Measurements from ENCODE around the gene PLCL1.

The PLCL1 gene

DNA sequence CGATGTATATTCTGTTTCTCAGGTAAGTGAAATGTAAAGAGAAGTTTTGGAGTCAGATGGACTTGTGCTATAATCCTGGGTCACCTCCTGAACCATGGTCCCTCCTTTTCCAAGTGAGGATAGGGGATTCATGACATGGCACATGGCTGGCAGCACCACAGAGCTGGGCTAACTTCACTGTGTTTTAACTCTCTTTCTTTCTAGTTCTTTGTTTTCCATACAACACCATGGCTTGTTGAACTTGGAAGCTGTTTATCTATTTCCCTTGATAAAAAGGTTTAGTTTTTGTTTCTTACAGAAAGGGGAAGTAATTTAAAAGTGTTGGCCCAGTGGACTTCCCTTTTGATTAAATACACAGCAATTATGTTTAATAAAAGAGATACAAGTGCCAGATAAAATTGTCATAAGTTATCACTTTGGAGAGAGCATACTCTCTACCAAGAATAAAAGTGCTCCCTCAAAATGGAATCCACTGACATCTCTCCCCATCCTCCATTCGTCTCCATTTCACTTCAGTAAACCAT, 90.4 kb downstream of the PLCL1 start:
- Histone ChIP-seq H3K4me1 (ENCODE audit: control insufficient read depth in 5 of 5, insufficient read depth in 5 of 5, low read length in 5 of 5) (peaks cover 0 to 17% (median 8%) of the 10 kb centered on the region in 5 donors), H3K27me3 (ENCODE audit: control insufficient read depth in 5 of 5, insufficient read depth in 4 of 5, low read length in 5 of 5) (no peaks in the 10 kb centered on the region), H3K27ac (ENCODE audit: low read depth, low read length) (no peak overlapping the region), H3K36me3 (ENCODE audit: control insufficient read depth in 5 of 5, insufficient read depth in 5 of 5, low read length in 5 of 5) (no peaks in the 10 kb centered on the region), H3K4me3 (ENCODE audit: low read depth in 1 of 5, low read length in 5 of 5) (no peak overlapping the region), H3K9me3 (ENCODE audit: control insufficient read depth in 5 of 5, low read length in 5 of 5) (no peaks in the 10 kb centered on the region), H3K9ac (ENCODE audit: low read length in 5 of 5) (no peak overlapping the region)

GRCh38 chr2:197897960-197898678, 93.7 kb downstream of the PLCL1 start:
- Histone ChIP-seq H3K9ac (ENCODE audit: low read length in 5 of 5) (no peak overlapping the region), H3K4me1 (ENCODE audit: control insufficient read depth in 5 of 5, insufficient read depth in 5 of 5, low read length in 5 of 5) (peaks cover 0 to 5% (median 2%) of the 10 kb centered on the region in 5 donors), H3K4me3 (ENCODE audit: low read depth in 1 of 5, low read length in 5 of 5) (no peak overlapping the region), H3K27ac (ENCODE audit: low read depth, low read length) (no peak overlapping the region), H3K27me3 (ENCODE audit: control insufficient read depth in 5 of 5, insufficient read depth in 4 of 5, low read length in 5 of 5) (no peaks in the 10 kb centered on the region), H3K36me3 (ENCODE audit: control insufficient read depth in 5 of 5, insufficient read depth in 5 of 5, low read length in 5 of 5) (no peaks in the 10 kb centered on the region), H3K9me3 (ENCODE audit: control insufficient read depth in 5 of 5, low read length in 5 of 5) (no peaks in the 10 kb centered on the region)

- Histone ChIP-seq H3K9ac (ENCODE audit: low read length in 5 of 5) (no peak overlapping the region), H3K36me3 (ENCODE audit: control insufficient read depth in 5 of 5, insufficient read depth in 5 of 5, low read length in 5 of 5) (no peaks in the 10 kb centered on the region), H3K27me3 (ENCODE audit: control insufficient read depth in 5 of 5, insufficient read depth in 4 of 5, low read length in 5 of 5) (no peaks in the 10 kb centered on the region), H3K27ac (ENCODE audit: low read depth, low read length) (no peak overlapping the region), H3K4me1 (ENCODE audit: control insufficient read depth in 5 of 5, insufficient read depth in 5 of 5, low read length in 5 of 5) (peaks cover 0 to 6% (median 4%) of the 10 kb centered on the region in 5 donors), H3K4me3 (ENCODE audit: low read depth in 1 of 5, low read length in 5 of 5) (no peak overlapping the region), H3K9me3 (ENCODE audit: control insufficient read depth in 5 of 5, low read length in 5 of 5) (no peaks in the 10 kb centered on the region)
These were observed 100.1 kb downstream of the PLCL1 start for GRCh38 chr2:197904446-197904845.

DNA sequence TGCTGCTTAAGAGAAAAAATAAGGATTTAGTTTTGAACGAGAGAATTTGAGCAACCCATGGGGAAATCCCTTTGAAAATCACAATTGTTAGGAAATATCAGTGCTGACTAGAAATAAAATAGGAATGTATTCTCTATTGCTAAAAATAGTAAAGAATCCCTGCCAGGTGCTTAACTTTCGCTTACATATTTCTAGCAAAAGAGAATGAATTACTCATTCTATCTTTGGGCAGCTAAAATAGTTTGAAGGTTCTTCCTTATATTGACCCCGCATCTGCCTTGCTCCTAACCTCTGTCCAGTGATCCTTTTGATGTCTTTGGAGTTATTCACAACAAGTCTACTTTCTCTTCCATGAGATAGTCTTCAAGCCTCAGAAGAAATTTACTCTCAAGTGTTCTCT, 103.8 kb downstream of the PLCL1 start:
- Histone ChIP-seq H3K4me3 (ENCODE audit: low read depth in 1 of 5, low read length in 5 of 5) (no peak overlapping the region), H3K36me3 (ENCODE audit: control insufficient read depth in 5 of 5, insufficient read depth in 5 of 5, low read length in 5 of 5) (no peaks in the 10 kb centered on the region), H3K4me1 (ENCODE audit: control insufficient read depth in 5 of 5, insufficient read depth in 5 of 5, low read length in 5 of 5) (peaks cover 0 to 15% (median 14%) of the 10 kb centered on the region in 5 donors), H3K9ac (ENCODE audit: low read length in 5 of 5) (no peak overlapping the region), H3K27me3 (ENCODE audit: control insufficient read depth in 5 of 5, insufficient read depth in 4 of 5, low read length in 5 of 5) (no peaks in the 10 kb centered on the region), H3K9me3 (ENCODE audit: control insufficient read depth in 5 of 5, low read length in 5 of 5) (no peaks in the 10 kb centered on the region), H3K27ac (ENCODE audit: low read depth, low read length) (no peak overlapping the region)

DNA sequence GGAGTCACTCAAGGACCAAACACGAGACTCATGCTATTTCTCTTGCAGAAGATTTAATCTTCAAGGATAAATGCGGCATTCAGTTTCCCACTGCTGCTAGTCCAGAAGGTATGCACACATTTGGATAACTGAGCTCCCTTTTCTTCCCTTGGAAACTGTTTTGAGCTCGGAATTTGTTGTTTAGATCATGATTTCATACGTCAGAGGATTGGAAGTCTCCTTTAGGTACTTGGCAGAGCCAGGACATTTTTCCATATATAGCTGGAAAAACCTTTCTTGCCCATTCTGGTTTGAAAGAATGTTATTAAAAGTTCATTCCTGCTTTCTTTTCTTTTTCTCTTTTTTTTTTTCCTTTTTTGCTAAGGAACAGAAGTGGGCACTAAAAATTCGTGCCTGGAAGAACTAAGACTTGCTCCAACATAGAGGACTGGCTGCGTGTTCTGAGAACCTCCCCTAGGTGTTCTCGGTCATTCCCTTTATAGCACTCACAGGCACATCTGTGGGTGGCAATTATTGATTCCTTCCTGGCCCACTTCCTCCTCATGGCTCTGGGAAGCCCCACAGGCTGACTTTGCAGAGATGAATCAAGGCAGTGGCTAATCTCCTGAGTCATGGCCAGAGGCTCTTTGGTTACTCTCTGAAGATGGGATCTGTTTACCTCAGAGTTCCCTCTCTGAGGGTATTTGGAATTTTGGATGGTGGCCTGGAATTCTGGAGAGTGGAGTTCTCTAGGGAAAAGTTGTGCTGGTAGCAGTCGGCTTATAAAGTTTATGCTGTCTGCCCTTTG, 104.8 kb downstream of the PLCL1 start:
- Histone ChIP-seq H3K27ac (ENCODE audit: low read depth, low read length) (no peak overlapping the region), H3K9ac (ENCODE audit: low read length in 5 of 5) (no peak overlapping the region), H3K36me3 (ENCODE audit: control insufficient read depth in 5 of 5, insufficient read depth in 5 of 5, low read length in 5 of 5) (no peaks in the 10 kb centered on the region), H3K9me3 (ENCODE audit: control insufficient read depth in 5 of 5, low read length in 5 of 5) (no peaks in the 10 kb centered on the region), H3K4me3 (ENCODE audit: low read depth in 1 of 5, low read length in 5 of 5) (no peak overlapping the region), H3K27me3 (ENCODE audit: control insufficient read depth in 5 of 5, insufficient read depth in 4 of 5, low read length in 5 of 5) (no peaks in the 10 kb centered on the region), H3K4me1 (ENCODE audit: control insufficient read depth in 5 of 5, insufficient read depth in 5 of 5, low read length in 5 of 5) (peaks cover 0 to 15% (median 14%) of the 10 kb centered on the region in 5 donors)

GRCh38 chr2:197911667-197912066, 107.3 kb downstream of the PLCL1 start:
- Histone ChIP-seq H3K27me3 (ENCODE audit: control insufficient read depth in 5 of 5, insufficient read depth in 4 of 5, low read length in 5 of 5) (no peaks in the 10 kb centered on the region), H3K4me1 (ENCODE audit: control insufficient read depth in 5 of 5, insufficient read depth in 5 of 5, low read length in 5 of 5) (peaks cover 0 to 27% (median 18%) of the 10 kb centered on the region in 5 donors), H3K9ac (ENCODE audit: low read length in 5 of 5) (no peak overlapping the region), H3K36me3 (ENCODE audit: control insufficient read depth in 5 of 5, insufficient read depth in 5 of 5, low read length in 5 of 5) (no peaks in the 10 kb centered on the region), H3K9me3 (ENCODE audit: control insufficient read depth in 5 of 5, low read length in 5 of 5) (no peaks in the 10 kb centered on the region), H3K4me3 (ENCODE audit: low read depth in 1 of 5, low read length in 5 of 5) (no peak overlapping the region), H3K27ac (ENCODE audit: low read depth, low read length) (no peak overlapping the region)

GRCh38 chr2:197913084-197913483, 108.7 kb downstream of the PLCL1 start:
- no peaks in the 10 kb centered on the region for H3K36me3 ChIP-seq (ENCODE audit: control insufficient read depth in 5 of 5, insufficient read depth in 5 of 5, low read length in 5 of 5)
- no peaks in the 10 kb centered on the region for H3K27me3 ChIP-seq (ENCODE audit: control insufficient read depth in 5 of 5, insufficient read depth in 4 of 5, low read length in 5 of 5)
- peaks cover 0 to 27% (median 18%) of the 10 kb centered on the region in 5 donors for H3K4me1 ChIP-seq (ENCODE audit: control insufficient read depth in 5 of 5, insufficient read depth in 5 of 5, low read length in 5 of 5)
- H3K4me3 ChIP-seq (ENCODE audit: low read depth in 1 of 5, low read length in 5 of 5) = no peak overlapping the region
- H3K27ac ChIP-seq (ENCODE audit: low read depth, low read length) = no peak overlapping the region
- no peaks in the 10 kb centered on the region for H3K9me3 ChIP-seq (ENCODE audit: control insufficient read depth in 5 of 5, low read length in 5 of 5)
- H3K9ac ChIP-seq (ENCODE audit: low read length in 5 of 5) = no peak overlapping the region

DNA sequence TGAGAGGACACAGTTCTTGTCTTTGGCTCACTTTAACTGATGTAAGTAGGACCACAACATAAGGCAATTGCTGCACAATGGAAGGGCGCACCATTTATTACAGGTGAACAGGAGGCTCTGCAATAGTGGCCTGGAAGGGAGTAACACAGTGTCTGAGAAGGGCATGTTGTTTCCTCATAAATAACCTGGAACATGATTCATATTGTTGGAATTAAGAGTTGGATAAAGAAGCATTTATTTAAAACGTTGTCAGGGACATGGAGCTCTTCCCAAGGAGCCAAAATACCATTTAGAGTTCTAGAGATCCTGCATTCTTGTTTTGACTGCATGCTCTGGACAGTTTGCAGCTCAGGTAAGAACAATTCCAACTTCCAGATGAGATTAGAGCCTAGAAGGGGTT, 110.4 kb downstream of the PLCL1 start:
- Histone ChIP-seq H3K27me3 (ENCODE audit: control insufficient read depth in 5 of 5, insufficient read depth in 4 of 5, low read length in 5 of 5) (no peaks in the 10 kb centered on the region), H3K4me3 (ENCODE audit: low read depth in 1 of 5, low read length in 5 of 5) (no peak overlapping the region), H3K9me3 (ENCODE audit: control insufficient read depth in 5 of 5, low read length in 5 of 5) (no peaks in the 10 kb centered on the region), H3K27ac (ENCODE audit: low read depth, low read length) (no peak overlapping the region), H3K9ac (ENCODE audit: low read length in 5 of 5) (no peak overlapping the region), H3K36me3 (ENCODE audit: control insufficient read depth in 5 of 5, insufficient read depth in 5 of 5, low read length in 5 of 5) (no peaks in the 10 kb centered on the region), H3K4me1 (ENCODE audit: control insufficient read depth in 5 of 5, insufficient read depth in 5 of 5, low read length in 5 of 5) (peaks cover 0 to 19% (median 8%) of the 10 kb centered on the region in 5 donors)

DNA sequence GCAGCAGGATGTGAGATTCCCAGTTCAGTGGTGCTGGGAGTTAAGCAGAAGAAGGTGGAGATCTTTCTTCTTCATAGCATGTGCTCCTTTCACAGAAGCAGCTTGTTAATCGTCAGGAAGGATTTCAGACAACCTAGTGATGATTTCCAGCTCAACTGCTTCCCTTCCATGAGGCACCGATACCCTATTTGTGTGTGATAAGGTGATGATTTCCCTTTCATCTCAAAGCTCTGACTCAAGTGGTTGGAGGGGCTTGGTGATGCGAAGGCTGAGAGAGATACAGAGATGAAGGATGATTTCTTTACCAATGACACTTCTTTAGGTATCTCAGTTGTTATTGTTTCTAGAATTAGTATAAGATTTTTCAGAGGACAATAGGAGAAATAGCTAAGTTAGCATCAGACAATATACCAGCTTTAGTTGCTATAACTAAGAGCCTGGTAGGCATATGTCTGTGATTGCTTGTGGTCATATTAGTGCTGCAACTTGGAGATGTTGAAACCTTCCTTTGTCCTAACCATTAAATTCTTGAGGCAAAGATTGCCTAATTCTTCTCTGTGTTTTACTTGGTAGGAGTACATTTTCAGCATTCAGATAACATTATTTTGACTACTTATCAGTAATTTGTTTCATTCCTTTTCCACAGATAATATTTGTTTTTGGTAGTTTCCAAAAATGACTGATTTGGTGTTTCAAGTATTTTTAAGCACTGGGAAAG, 111.3 kb downstream of the PLCL1 start:
- Histone ChIP-seq H3K9ac (ENCODE audit: low read length in 5 of 5) (peak overlapping the region in 1 of 5 donors; percentile 22), H3K4me3 (ENCODE audit: low read depth in 1 of 5, low read length in 5 of 5) (no peak overlapping the region), H3K27me3 (ENCODE audit: control insufficient read depth in 5 of 5, insufficient read depth in 4 of 5, low read length in 5 of 5) (no peaks in the 10 kb centered on the region), H3K4me1 (ENCODE audit: control insufficient read depth in 5 of 5, insufficient read depth in 5 of 5, low read length in 5 of 5) (peaks cover 0 to 12% (median 5%) of the 10 kb centered on the region in 5 donors), H3K36me3 (ENCODE audit: control insufficient read depth in 5 of 5, insufficient read depth in 5 of 5, low read length in 5 of 5) (no peaks in the 10 kb centered on the region), H3K9me3 (ENCODE audit: control insufficient read depth in 5 of 5, low read length in 5 of 5) (no peaks in the 10 kb centered on the region), H3K27ac (ENCODE audit: low read depth, low read length) (no peak overlapping the region)

Measured in subcutaneous abdominal adipose tissue (tissue), 5 donors.